HepG2 (cell line): ENCODE results near the gene CSNK1D. TPM values are rescaled to one million over a fixed set of nuclear protein-coding genes. Genes with fewer than 3 reads are reported as not detected.

Experiments
- CENPT ChIP-seq: sonication (generic); formaldehyde crosslinking; IDR thresholded peaks from 2 replicates; pipeline ENCODE4 v1.8.0; 2022; ENCODE audit warnings: low read depth, mild to moderate bottlenecking, moderate library complexity, missing genetic modification reagents
- HOXA3 ChIP-seq: sonication (generic); formaldehyde crosslinking; IDR thresholded peaks from 2 replicates; pipeline ENCODE4 v1.5.0; 2020; ENCODE audit warnings: missing genetic modification reagents
- NFKB2 ChIP-seq: sonication (generic); formaldehyde crosslinking; IDR thresholded peaks from 2 replicates; pipeline ENCODE4 v1.4.0; 2020; ENCODE audit warnings: missing genetic modification reagents, borderline replicate concordance
- RARA ChIP-seq: IDR thresholded peaks from 2 replicates; pipeline ENCODE4 v1.6.1; 2016; ENCODE audit warnings: missing genetic modification reagents, missing compliant biosample characterization
- RXRB ChIP-seq: IDR thresholded peaks from 2 replicates; pipeline ENCODE4 v1.6.1; 2016; ENCODE audit warnings: borderline replicate concordance, missing genetic modification reagents, missing compliant biosample characterization
- SIN3A ChIP-seq: IDR thresholded peaks from 2 replicates; pipeline ENCODE4 v1.6.1; 2011; ENCODE audit warnings: low read depth, mild to moderate bottlenecking, control low read depth, low read length, borderline replicate concordance
- SOX13 ChIP-seq, 3 experiments: fragments of 450-650 bp in 1 of 3; sonication (generic) in 1 of 3; formaldehyde crosslinking in 1 of 3; IDR thresholded peaks in 2 of 3; conservative IDR thresholded peaks in 1 of 3; 2 replicates each; pipeline versions ENCODE4 v1.5.0 to v1.6.1; 2016 to 2020; ENCODE audit warnings: antibody characterized with exemption in 1 of 3, mild to moderate bottlenecking in 1 of 3, missing compliant biosample characterization in 1 of 3, missing genetic modification reagents in 1 of 3, moderate library complexity in 1 of 3
- U2AF1 ChIP-seq: fragments of 200-400 bp; formaldehyde crosslinking; optimal IDR thresholded peaks from 2 replicates; pipeline ENCODE3; 2017; ENCODE audit warnings: mild to moderate bottlenecking, low read depth, low read length
- ZFP36 ChIP-seq: fragments of 150-350 bp; IDR thresholded peaks from 2 replicates; pipeline ENCODE4 v1.6.1; 2018; ENCODE audit warnings: borderline replicate concordance, low read length, low read depth; ENCODE audit not compliant: partially characterized antibody
- ZFX ChIP-seq: sonication (generic); formaldehyde crosslinking; IDR thresholded peaks from 2 replicates; pipeline ENCODE4 v1.4.0; 2020; ENCODE audit warnings: mild to moderate bottlenecking, low read depth, missing genetic modification reagents, moderate library complexity
- ZKSCAN1 ChIP-seq: fragments of 150-350 bp; IDR thresholded peaks from 2 replicates; pipeline ENCODE4 v1.6.1; 2014; ENCODE audit warnings: low read length
- ZNF138 ChIP-seq: sonication (generic); formaldehyde crosslinking; IDR thresholded peaks from 2 replicates; pipeline ENCODE4 v1.5.0; 2020; ENCODE audit warnings: mild to moderate bottlenecking, low read depth, missing genetic modification reagents
- ZNF260 ChIP-seq: sonication (generic); formaldehyde crosslinking; IDR thresholded peaks from 2 replicates; pipeline ENCODE4 v1.4.0; 2020; ENCODE audit warnings: missing genetic modification reagents, low read depth, mild to moderate bottlenecking, borderline replicate concordance
- ZNF335 ChIP-seq: sonication (generic); formaldehyde crosslinking; IDR thresholded peaks from 2 replicates; pipeline ENCODE4 v1.4.0; 2020; ENCODE audit warnings: missing genetic modification reagents
- ZNF792 ChIP-seq: IDR thresholded peaks from 2 replicates; pipeline ENCODE4 v1.6.1; 2016
- polyA plus RNA-seq, 8 experiments: library from polyadenylated mRNA; depleted of rRNA in 3 of 8; stranded (reverse) in 7 of 8; unstranded in 1 of 8; fragments of >200 nt; fragmentation: Illumina TruSeq in 4 of 8; extraction: Trizol in 4 of 8; gene quantifications; 2 replicates each; pipeline versions ENCODE4 v1.2.1 to v1.2.3, GENCODE V29; 2011 to 2016; ENCODE audit warnings: low read depth in 4 of 8, missing spikeins in 1 of 8, mixed read lengths in 1 of 8; ENCODE audit not compliant: insufficient read depth in 1 of 8
- total RNA-seq, 5 experiments: library from RNA; depleted of rRNA; stranded (reverse); fragments of >200 nt; fragmentation: Illumina TruSeq; extraction: Trizol; gene quantifications; 2 replicates each; pipeline ENCODE4 v1.2.3, GENCODE V29; 2016; ENCODE audit warnings: low read depth in 1 of 5
- TF ChIP-seq, protein P1 (sequence below): sonication (generic); formaldehyde crosslinking; IDR thresholded peaks from 2 replicates; pipeline ENCODE4 v1.8.1; 2023; ENCODE audit warnings: mild to moderate bottlenecking, missing genetic modification reagents
- TF ChIP-seq, protein P2 (sequence below): sonication (generic); formaldehyde crosslinking; IDR thresholded peaks from 2 replicates; pipeline ENCODE4 v1.4.0; 2020; ENCODE audit warnings: mild to moderate bottlenecking, missing genetic modification reagents
- TF ChIP-seq, protein P3 (sequence below): sonication (generic); formaldehyde crosslinking; IDR thresholded peaks from 2 replicates; pipeline ENCODE4 v1.8.0; 2022; ENCODE audit warnings: mild to moderate bottlenecking, missing genetic modification reagents, borderline replicate concordance
- TF ChIP-seq, protein P4 (sequence below): sonication (generic); formaldehyde crosslinking; IDR thresholded peaks from 2 replicates; pipeline ENCODE4 v1.4.0; 2020; ENCODE audit warnings: missing genetic modification reagents
- TF ChIP-seq, protein P5 (sequence below): sonication (generic); formaldehyde crosslinking; IDR thresholded peaks from 2 replicates; pipeline ENCODE4 v1.9.0; 2021; ENCODE audit warnings: missing genetic modification reagents, borderline replicate concordance

The CSNK1D gene
- total and polyA plus RNA-seq, 2 of the 13 experiments (the other 11 are each of a cell fraction or from before 2014, with no cell fraction given): 31.5 to 128 TPM

DNA sequence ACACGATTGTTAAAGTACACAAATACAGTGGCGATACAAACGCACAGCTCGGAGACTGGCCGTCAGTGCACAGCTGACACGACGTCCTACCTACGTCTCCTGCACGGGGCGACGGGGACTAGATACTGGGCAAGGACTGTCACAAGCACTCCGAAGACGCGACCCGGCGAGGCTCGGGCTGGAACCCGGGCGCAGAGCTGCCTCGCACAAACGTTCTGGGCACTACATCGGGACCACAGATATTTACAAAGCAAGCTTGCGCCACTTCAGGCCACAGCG lies 30.9 kb downstream of the CSNK1D start (continued):
- TF ChIP-seq RARA (0 out of 2 replicates have a peak, but pooled peaks have one; percentile 15), ZNF335 (CRISPR knock-in tag) (peak; percentile 17; the same call in 1 of the 2 replicates), CENPT (no peak), NFKB2 (CRISPR knock-in tag) (no peak; the same call in 1 of the 2 replicates), HOXA3 (CRISPR knock-in tag) (no peak), U2AF1 (peak; percentile 94), ZNF792 (no peak), ZFP36 (no peak), ZKSCAN1 (no peak), SIN3A (no peak), ZNF260 (no peak), ZNF138 (CRISPR knock-in tag) (no peak), ZFX (CRISPR knock-in tag) (no peak), SOX13 (IDR thresholded peaks at IDR 0.05) (no peak), SOX13 (CRISPR knock-in tag; conservative IDR thresholded peaks at IDR 0.05 in 1 of 2, IDR thresholded peaks at IDR 0.05 in 1 of 2) (no peak), RXRB (no peak)
- TF ChIP-seq, protein P1, sequence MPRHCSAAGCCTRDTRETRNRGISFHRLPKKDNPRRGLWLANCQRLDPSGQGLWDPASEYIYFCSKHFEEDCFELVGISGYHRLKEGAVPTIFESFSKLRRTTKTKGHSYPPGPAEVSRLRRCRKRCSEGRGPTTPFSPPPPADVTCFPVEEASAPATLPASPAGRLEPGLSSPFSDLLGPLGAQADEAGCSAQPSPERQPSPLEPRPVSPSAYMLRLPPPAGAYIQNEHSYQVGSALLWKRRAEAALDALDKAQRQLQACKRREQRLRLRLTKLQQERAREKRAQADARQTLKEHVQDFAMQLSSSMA (CRISPR knock-in tag): no peak
- TF ChIP-seq, protein P2, sequence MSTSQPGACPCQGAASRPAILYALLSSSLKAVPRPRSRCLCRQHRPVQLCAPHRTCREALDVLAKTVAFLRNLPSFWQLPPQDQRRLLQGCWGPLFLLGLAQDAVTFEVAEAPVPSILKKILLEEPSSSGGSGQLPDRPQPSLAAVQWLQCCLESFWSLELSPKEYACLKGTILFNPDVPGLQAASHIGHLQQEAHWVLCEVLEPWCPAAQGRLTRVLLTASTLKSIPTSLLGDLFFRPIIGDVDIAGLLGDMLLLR (CRISPR knock-in tag): no peak
- TF ChIP-seq, protein P3, sequence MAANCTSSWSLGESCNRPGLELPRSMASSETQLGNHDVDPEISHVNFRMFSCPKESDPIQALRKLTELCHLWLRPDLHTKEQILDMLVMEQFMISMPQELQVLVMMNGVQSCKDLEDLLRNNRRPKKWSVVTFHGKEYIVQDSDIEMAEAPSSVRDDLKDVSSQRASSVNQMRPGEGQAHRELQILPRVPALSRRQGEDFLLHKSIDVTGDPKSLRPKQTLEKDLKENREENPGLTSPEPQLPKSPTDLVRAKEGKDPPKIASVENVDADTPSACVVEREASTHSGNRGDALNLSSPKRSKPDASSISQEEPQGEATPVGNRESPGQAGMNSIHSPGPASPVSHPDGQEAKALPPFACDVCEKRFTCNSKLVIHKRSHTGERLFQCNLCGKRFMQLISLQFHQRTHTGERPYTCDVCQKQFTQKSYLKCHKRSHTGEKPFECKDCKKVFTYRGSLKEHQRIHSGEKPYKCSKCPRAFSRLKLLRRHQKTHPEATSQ (CRISPR knock-in tag): no peak
- TF ChIP-seq, protein P4, sequence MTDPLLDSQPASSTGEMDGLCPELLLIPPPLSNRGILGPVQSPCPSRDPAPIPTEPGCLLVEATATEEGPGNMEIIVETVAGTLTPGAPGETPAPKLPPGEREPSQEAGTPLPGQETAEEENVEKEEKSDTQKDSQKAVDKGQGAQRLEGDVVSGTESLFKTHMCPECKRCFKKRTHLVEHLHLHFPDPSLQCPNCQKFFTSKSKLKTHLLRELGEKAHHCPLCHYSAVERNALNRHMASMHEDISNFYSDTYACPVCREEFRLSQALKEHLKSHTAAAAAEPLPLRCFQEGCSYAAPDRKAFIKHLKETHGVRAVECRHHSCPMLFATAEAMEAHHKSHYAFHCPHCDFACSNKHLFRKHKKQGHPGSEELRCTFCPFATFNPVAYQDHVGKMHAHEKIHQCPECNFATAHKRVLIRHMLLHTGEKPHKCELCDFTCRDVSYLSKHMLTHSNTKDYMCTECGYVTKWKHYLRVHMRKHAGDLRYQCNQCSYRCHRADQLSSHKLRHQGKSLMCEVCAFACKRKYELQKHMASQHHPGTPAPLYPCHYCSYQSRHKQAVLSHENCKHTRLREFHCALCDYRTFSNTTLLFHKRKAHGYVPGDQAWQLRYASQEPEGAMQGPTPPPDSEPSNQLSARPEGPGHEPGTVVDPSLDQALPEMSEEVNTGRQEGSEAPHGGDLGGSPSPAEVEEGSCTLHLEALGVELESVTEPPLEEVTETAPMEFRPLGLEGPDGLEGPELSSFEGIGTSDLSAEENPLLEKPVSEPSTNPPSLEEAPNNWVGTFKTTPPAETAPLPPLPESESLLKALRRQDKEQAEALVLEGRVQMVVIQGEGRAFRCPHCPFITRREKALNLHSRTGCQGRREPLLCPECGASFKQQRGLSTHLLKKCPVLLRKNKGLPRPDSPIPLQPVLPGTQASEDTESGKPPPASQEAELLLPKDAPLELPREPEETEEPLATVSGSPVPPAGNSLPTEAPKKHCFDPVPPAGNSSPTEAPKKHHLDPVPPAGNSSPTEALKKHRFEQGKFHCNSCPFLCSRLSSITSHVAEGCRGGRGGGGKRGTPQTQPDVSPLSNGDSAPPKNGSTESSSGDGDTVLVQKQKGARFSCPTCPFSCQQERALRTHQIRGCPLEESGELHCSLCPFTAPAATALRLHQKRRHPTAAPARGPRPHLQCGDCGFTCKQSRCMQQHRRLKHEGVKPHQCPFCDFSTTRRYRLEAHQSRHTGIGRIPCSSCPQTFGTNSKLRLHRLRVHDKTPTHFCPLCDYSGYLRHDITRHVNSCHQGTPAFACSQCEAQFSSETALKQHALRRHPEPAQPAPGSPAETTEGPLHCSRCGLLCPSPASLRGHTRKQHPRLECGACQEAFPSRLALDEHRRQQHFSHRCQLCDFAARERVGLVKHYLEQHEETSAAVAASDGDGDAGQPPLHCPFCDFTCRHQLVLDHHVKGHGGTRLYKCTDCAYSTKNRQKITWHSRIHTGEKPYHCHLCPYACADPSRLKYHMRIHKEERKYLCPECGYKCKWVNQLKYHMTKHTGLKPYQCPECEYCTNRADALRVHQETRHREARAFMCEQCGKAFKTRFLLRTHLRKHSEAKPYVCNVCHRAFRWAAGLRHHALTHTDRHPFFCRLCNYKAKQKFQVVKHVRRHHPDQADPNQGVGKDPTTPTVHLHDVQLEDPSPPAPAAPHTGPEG (CRISPR knock-in tag): no peak
- TF ChIP-seq, protein P5, sequence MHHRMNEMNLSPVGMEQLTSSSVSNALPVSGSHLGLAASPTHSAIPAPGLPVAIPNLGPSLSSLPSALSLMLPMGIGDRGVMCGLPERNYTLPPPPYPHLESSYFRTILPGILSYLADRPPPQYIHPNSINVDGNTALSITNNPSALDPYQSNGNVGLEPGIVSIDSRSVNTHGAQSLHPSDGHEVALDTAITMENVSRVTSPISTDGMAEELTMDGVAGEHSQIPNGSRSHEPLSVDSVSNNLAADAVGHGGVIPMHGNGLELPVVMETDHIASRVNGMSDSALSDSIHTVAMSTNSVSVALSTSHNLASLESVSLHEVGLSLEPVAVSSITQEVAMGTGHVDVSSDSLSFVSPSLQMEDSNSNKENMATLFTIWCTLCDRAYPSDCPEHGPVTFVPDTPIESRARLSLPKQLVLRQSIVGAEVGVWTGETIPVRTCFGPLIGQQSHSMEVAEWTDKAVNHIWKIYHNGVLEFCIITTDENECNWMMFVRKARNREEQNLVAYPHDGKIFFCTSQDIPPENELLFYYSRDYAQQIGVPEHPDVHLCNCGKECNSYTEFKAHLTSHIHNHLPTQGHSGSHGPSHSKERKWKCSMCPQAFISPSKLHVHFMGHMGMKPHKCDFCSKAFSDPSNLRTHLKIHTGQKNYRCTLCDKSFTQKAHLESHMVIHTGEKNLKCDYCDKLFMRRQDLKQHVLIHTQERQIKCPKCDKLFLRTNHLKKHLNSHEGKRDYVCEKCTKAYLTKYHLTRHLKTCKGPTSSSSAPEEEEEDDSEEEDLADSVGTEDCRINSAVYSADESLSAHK: no peak
